Spinal cord (tissue), 10 donors: ENCODE results near the gene CENPX. TPM values are rescaled to one million over a fixed set of nuclear protein-coding genes. Genes with fewer than 3 reads are reported as not detected.
A peak's percentile ranks its signal among the peaks of the same experiment; 100 is the strongest.

Source experiments
- DNase-seq, 6 donors: peaks; one replicate each; pipeline versions ENCODE4 v3.0.0 to v3.0.0-alpha.2; 2013 to 2015; ENCODE audit warnings: low spot score in 6 of 6, low read depth in 4 of 6
- H3K27ac ChIP-seq: one replicate; pipeline ENCODE4 v1.5.1; 2013; ENCODE audit warnings: low read depth, low read length, control low read depth
- H3K27me3 ChIP-seq: one replicate; pipeline ENCODE4 v1.6.1; 2013; ENCODE audit warnings: low read length; ENCODE audit not compliant: control insufficient read depth, insufficient read depth
- H3K36me3 ChIP-seq: one replicate; pipeline ENCODE4 v1.6.1; 2013; ENCODE audit warnings: low read length; ENCODE audit not compliant: control insufficient read depth, insufficient read depth
- H3K4me1 ChIP-seq: one replicate; pipeline ENCODE4 v1.6.1; 2013; ENCODE audit warnings: low read length; ENCODE audit not compliant: control insufficient read depth, insufficient read depth
- H3K4me3 ChIP-seq: one replicate; pipeline ENCODE4 v1.5.1; 2013; ENCODE audit warnings: low read depth, low read length, control low read depth
- H3K9me3 ChIP-seq: one replicate; pipeline ENCODE4 v1.6.1; 2013; ENCODE audit warnings: low read length; ENCODE audit not compliant: control insufficient read depth, insufficient read depth
- WGBS: methylation state at CpG from one replicate; pipeline ENCODE4 v1.1.5; 2013; ENCODE audit warnings: missing lambda C conversion rate; ENCODE audit not compliant: insufficient coverage; 5-methylcytosine and 5-hydroxymethylcytosine counted together
- polyA plus RNA-seq, 2 donors: library from polyadenylated mRNA; unstranded; fragments of 120-200 nt; gene quantifications; one replicate each; pipeline ENCODE4 v1.2.1, GENCODE V29; 2013; ENCODE audit not compliant: insufficient read length in 2 of 2
- total RNA-seq, 2 donors: library from RNA; depleted of rRNA in 1 of 2; stranded (reverse); fragments of 120-200 nt in 1 of 2; fragments of >200 nt in 1 of 2; gene quantifications; one replicate each; pipeline versions ENCODE4 v1.2.3 to v1.2.4, GENCODE V29; 2013 to 2014
- donor health status: healthy.

The CENPX gene
- total and polyA plus RNA-seq, 4 donors = 37.0 to 71.9 (median 63.3) TPM

DNA sequence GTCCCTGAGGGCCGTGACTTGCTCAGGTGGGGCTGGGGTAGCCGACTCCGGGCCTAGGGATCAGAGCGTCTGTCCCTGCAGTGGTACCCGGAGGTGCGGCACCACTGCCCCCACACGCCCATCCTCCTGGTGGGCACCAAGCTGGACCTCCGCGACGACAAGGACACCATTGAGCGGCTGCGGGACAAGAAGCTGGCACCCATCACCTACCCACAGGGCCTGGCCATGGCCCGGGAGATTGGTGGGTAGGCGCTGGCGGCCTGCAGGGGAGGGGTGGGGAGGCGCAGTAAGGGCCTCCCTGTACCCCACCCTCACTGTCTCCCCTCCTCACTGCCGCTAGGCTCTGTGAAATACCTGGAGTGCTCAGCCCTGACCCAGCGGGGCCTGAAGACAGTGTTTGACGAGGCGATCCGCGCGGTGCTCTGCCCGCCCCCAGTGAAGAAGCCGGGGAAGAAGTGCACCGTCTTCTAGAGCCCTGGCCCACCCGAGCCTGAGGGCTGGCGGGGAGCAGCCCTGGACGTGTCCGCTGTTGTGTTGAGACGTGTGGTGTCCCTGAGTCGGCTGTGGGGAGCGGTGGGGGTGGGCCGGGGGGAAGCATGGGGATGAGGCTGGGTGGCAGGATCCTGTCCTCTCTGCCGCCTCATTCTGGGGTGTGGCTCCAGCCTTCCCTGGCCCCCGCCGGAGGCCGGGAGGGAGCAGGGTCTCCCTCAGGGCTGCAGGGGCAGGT is 10.8 kb upstream of the CENPX start:
- DNase-seq = no peak

DNA sequence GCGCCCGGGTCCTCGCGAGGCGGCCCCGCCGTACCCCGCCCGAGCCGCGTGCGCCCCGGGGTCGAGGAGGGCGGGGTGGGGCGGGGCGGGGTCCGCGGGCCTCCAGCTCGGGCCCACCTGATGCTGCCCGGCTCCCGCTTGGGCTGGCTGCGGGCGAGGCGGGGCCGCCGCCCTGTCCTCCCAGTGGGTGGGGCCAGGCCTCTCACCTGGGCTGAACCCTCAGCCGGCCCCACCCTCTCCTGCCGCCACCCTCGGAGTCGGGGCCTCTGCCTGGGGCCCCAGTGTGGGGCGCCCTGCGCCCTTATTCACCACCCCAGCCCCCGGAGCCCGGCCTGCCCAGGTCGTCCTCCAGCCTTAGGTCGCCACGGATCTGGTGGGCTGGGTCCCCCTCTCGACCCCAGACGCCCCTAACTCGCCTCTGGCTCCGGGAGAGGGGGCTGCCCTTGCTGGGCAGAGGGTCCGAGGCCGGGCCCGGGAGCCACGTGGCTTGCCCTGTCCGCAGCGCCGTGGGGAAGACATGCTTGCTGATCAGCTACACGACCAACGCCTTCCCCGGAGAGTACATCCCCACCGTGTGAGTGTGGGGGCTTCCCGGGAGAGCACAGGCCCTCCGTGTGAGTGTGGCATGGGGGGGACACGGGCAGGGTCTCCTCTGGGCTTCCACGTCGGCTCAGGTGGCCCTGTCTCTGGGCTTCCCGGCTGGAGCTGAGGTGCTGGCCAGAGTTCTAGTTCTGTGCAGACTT is 9.4 kb upstream of the CENPX start:
- peak in 1 of 6 donors; percentile 9 for DNase-seq
- Histone ChIP-seq H3K9me3 (no peaks in the 10 kb centered on the region), H3K4me1 (peaks cover 61% of the 10 kb centered on the region), H3K36me3 (peaks cover 76% of the 10 kb centered on the region), H3K27ac (no peak overlapping the region), H3K4me3 (peak overlapping the region; percentile 55), H3K27me3 (no peaks in the 10 kb centered on the region)
- 3% methylated on average over 59 of the region's 59 CpGs for WGBS

More for the DNA sequence above, 10.8 kb upstream of the CENPX start:
- peaks cover 61% of the 10 kb centered on the region for H3K36me3 ChIP-seq
- no peak overlapping the region for H3K27ac ChIP-seq
- peaks cover 69% of the 10 kb centered on the region for H3K4me1 ChIP-seq
- H3K27me3 ChIP-seq = no peaks in the 10 kb centered on the region
- 88% methylated on average over 24 of the region's 38 CpGs for WGBS
- no peaks in the 10 kb centered on the region for H3K9me3 ChIP-seq
- H3K4me3 ChIP-seq = no peak overlapping the region

DNA sequence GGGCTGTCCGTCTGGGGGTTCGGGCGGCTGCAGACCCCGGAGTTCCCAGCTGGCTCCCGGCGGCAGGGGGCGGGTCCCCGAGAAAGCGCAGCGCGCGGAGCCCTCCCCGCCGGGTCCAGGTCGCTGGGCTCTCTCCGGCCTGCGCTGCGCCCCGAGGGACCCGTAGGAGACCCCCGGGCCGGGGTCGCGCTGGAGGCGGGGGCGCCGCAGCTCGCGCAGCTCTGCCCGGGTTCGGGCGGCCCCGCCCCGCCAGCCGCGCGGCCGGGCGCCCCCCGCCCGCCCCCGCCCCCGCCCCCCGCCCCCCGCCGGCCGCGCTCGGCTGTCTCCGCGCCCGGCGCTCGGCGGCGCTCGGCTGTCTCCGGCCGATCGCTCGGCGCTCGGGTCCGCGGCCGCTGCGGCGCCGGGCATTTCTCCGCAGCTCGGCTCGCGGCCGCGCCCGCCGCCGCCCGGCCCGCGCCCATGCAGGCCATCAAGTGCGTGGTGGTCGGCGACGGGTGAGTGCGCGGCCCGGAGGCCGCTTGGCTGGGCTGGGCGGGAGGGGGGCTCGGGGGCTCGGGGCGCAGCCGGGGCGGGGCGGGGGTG is 8.7 kb upstream of the CENPX start, which contains the start of gene RAC3:
Gene RAC3, plus strand, starts transcription at position 376 of the 582 bp plus-strand sequence. Its CDS starts 84 bp downstream, at position 460.
- WGBS = under 1% methylated on average over 94 of the region's 96 CpGs
- peak within 1 kb of the TSS; percentile 55 for H3K4me3 ChIP-seq
- peaks cover 55% of the 10 kb centered on the region for H3K4me1 ChIP-seq
- peak in 3 of 6 donors; percentile 44 to 80 (median 76) for DNase-seq
- no peaks in the 10 kb centered on the region for H3K27me3 ChIP-seq
- H3K9me3 ChIP-seq = no peaks in the 10 kb centered on the region
- peaks cover 77% of the 10 kb centered on the region for H3K36me3 ChIP-seq
- H3K27ac ChIP-seq = peak within 1 kb of the TSS; percentile 61

DNA sequence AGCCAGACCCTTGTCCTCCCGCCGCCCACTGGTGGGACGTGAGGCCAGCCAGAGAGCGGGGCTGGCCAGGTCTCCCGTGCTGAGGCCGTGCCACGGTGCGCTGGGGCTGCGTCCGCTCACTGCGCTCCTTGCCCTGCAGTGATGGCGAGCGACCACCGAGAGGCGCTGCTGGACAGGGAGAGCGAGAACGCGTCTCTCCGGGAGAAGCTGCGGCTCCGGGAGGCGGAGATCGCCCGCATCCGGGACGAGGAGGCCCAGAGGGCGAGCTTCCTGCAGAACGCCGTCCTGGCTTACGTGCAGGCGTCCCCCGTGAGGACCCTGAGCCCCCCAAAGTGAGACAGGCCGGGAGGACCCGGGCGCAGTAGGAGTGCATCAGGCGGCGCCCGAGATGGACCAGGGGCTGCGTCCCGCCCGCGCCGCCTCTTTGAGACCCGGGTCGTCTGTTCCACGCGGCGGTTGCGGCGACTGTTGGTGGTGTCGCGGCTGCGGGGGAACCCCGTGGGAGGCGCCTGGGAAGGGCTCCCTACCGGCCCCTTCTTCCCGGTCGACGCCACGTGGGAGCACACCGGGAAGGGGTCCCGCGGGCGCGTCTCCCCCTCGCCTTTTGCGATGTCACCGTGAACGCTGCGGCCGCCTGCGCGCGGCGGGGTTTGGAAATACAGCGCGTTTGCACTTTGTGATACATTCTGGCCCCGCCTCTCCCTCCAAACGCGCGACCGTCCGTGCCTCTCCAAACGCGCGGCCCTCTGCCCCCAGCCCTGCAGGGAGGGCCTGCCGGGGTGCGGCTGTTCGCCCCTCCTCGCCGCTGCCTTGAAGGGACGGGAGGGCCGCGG is 8.0 kb upstream of the CENPX start:
- Histone ChIP-seq H3K36me3 (peaks cover 77% of the 10 kb centered on the region), H3K27ac (peak overlapping the region; percentile 61), H3K9me3 (no peaks in the 10 kb centered on the region), H3K4me3 (peak overlapping the region; percentile 36), H3K4me1 (peaks cover 53% of the 10 kb centered on the region), H3K27me3 (no peaks in the 10 kb centered on the region)
- 1% methylated on average over 93 of the region's 94 CpGs for WGBS
- peak in 3 of 6 donors; percentile 48 to 89 (median 87) for DNase-seq

DNA sequence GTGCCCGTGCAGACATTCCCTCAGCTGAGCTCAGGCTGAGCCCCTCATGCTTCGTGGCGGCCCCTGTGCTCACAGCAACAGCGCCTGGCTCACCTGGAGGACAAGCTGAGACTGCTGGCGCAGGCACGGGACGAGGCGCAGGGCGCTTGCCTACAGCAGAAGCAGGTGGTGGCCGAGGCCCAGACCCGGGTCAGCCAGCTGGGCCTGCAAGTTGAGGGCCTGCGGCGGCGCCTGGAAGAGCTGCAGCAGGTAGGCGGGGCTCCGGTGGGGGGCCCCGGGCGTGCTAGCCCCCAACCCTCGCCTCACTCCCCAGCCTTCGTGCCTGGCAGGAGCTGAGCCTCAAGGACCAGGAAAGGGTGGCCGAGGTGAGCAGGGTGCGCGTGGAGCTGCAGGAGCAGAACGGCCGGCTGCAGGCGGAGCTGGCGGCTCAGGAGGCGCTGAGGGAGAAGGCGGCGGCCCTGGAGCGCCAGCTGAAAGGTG is 7.4 kb upstream of the CENPX start:
- Histone ChIP-seq H3K9me3 (no peaks in the 10 kb centered on the region), H3K36me3 (peaks cover 81% of the 10 kb centered on the region), H3K27me3 (no peaks in the 10 kb centered on the region), H3K27ac (no peak overlapping the region), H3K4me3 (no peak overlapping the region), H3K4me1 (peaks cover 53% of the 10 kb centered on the region)
- no peak for DNase-seq
- 68% methylated on average over 30 of the region's 31 CpGs for WGBS

DNA sequence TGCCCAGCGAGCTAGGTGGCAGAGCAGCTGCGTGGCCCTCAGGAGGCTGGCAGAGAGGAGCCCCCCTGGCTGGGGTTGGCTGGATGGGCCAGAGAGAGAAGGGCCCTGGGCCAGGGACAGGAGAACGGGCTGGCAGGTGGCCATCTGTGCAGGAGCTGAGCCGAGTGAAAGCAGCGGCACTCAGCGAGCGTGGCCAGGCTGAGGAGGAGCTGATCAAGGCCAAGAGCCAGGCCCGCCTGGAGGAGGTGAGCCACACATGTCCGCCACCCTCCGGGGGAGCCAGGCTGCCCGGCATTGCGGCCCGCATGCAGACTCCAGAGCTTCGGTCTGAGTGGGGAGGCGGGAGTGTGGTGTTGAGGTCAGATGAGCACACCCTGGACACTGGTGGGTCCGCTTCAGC is 6.7 kb upstream of the CENPX start:
- no peak overlapping the region for H3K27ac ChIP-seq
- H3K36me3 ChIP-seq = peaks cover 82% of the 10 kb centered on the region
- H3K4me3 ChIP-seq = no peak overlapping the region
- H3K4me1 ChIP-seq = peaks cover 56% of the 10 kb centered on the region
- DNase-seq = no peak
- 79% methylated on average over 16 of the region's 16 CpGs for WGBS
- H3K27me3 ChIP-seq = no peaks in the 10 kb centered on the region
- no peaks in the 10 kb centered on the region for H3K9me3 ChIP-seq

DNA sequence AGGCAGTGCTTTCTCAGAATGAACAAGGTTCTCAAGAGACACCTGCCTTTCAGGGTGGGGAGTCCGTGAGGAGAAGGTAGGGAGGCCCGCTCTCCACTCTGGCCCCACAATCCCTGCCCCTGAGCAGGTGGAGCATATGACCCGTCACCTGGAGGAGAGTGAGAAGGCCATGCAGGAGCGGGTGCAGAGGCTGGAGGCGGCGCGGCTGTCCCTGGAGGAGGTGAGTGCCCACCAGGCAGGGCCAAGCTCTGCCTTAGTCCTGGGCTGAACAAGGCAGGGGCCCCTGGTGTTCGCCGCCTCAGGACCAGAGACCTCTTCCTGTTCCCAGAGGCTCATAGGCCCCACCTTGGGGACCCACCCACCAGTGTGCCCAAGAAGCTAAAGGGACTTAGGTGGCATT is 6.3 kb upstream of the CENPX start:
- Histone ChIP-seq H3K4me1 (peaks cover 57% of the 10 kb centered on the region), H3K36me3 (peaks cover 79% of the 10 kb centered on the region), H3K27ac (no peak overlapping the region), H3K9me3 (no peaks in the 10 kb centered on the region), H3K4me3 (no peak overlapping the region), H3K27me3 (no peaks in the 10 kb centered on the region)
- 100% methylated on average over 7 of the region's 9 CpGs for WGBS
- DNase-seq = no peak

DNA sequence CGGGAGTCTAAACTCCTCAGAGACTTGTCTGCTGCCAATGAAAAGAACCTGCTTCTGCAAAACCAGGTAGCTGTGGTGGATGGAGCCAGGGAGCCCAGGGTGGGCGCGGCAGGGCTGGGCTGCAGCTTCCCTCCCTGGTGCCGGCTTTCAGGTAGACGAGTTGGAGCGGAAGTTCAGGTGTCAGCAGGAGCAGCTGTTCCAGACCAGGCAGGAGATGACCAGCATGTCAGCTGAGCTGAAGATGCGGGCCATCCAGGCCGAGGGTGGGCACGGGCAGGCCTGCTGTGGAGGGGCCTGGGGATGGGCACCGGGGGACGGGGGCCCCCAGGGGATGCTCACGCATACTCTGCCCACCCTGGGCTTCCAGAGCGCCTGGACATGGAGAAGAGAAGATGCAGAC is 5.6 kb upstream of the CENPX start:
- no peak for DNase-seq
- Histone ChIP-seq H3K27ac (no peak overlapping the region), H3K27me3 (no peaks in the 10 kb centered on the region), H3K4me1 (peaks cover 59% of the 10 kb centered on the region), H3K36me3 (peaks cover 72% of the 10 kb centered on the region), H3K4me3 (no peak overlapping the region), H3K9me3 (no peaks in the 10 kb centered on the region)
- 92% methylated on average over 13 of the region's 13 CpGs for WGBS
